Measurements from ENCODE around the gene ACSF3. TPM values are rescaled to one million over a fixed set of nuclear protein-coding genes. Genes with fewer than 3 reads are reported as not detected.
A peak's percentile ranks its signal among the peaks of the same experiment; 100 is the strongest.

ACSF3 gene
- total RNA-seq, 1 experiment from 2014 or later = 30.8 TPM

GRCh38 chr16:89094880-89095258 is 1.2 kb downstream of the ACSF3 start:
- Histone ChIP-seq H3K27me3 (ENCODE audit: control insufficient read depth, insufficient read depth, low read length) (no peaks in the 10 kb centered on the region), H3K4me1 (ENCODE audit: control insufficient read depth, insufficient read depth, low read length) (peaks cover 10% of the 10 kb centered on the region), H3K4me3 (ENCODE audit: low read depth in 2 of 2, low read length in 2 of 2) (peak overlapping the region; percentile 71 to 73), H3K27ac (ENCODE audit: low read length) (no peak overlapping the region; the same call in 1 of the 2 replicates), H3K36me3 (ENCODE audit: control insufficient read depth, insufficient read depth, low read length) (peaks cover 5% of the 10 kb centered on the region; the same call in 1 of the 2 replicates), H3K9me3 (ENCODE audit: control insufficient read depth, insufficient read depth, low read depth, low read length) (no peaks in the 10 kb centered on the region)
- TSS peak; percentile 72 for BruUV-seq (replicated peaks)
- no peak for TF ChIP-seq POLR2AphosphoS5 (IDR thresholded peaks at IDR 0.05; ENCODE audit: low read depth, low read length)
- no peak for TF ChIP-seq REST (IDR thresholded peaks at IDR 0.05; ENCODE audit: insufficient read depth in 1 of 2, low read depth in 2 of 2, low read length in 1 of 2)
- no peak for TF ChIP-seq SIN3A (IDR thresholded peaks at IDR 0.05; ENCODE audit: borderline replicate concordance, insufficient read depth, low read depth, low read length)
- no peak for TF ChIP-seq CTCF (IDR thresholded peaks at IDR 0.05)
- no peak for TF ChIP-seq TCF7L2 (IDR thresholded peaks at IDR 0.05; ENCODE audit: low read depth, low read length)
- DNase-seq (ENCODE audit: low read depth, low spot score) (no peak), ATAC-seq (no peak)
- POLR2A ChIA-PET = no interaction called here
- in situ Hi-C loops (cut with HindIII; ENCODE audit: low pct_unique_long_range_greater_than_20kb, low sequenced_read_pairs) (no loop called here), intact Hi-C loops (cut with micrococcal nuclease; ENCODE audit: unreplicated experiment) (no loop called here)
- CTCF ChIA-PET = no interaction called here

GRCh38 chr16:89095491-89095951 is 1.9 kb downstream of the ACSF3 start:
- no peaks in the 10 kb centered on the region for H3K27me3 ChIP-seq (ENCODE audit: control insufficient read depth, insufficient read depth, low read length)
- peaks cover 10% of the 10 kb centered on the region for H3K4me1 ChIP-seq (ENCODE audit: control insufficient read depth, insufficient read depth, low read length)
- POLR2A ChIA-PET = no interaction called here
- CTCF ChIA-PET = no interaction called here
- H3K36me3 ChIP-seq (ENCODE audit: control insufficient read depth, insufficient read depth, low read length) = peaks cover 5% of the 10 kb centered on the region; the same call in 1 of the 2 replicates
- in situ Hi-C loops (cut with HindIII; ENCODE audit: low pct_unique_long_range_greater_than_20kb, low sequenced_read_pairs) (no loop called here), intact Hi-C loops (cut with micrococcal nuclease; ENCODE audit: unreplicated experiment) (no loop called here)
- no peaks in the 10 kb centered on the region for H3K9me3 ChIP-seq (ENCODE audit: control insufficient read depth, insufficient read depth, low read depth, low read length)
- ATAC-seq (no peak), DNase-seq (ENCODE audit: low read depth, low spot score) (no peak)
- H3K4me3 ChIP-seq (ENCODE audit: low read depth in 2 of 2, low read length in 2 of 2) = no peak overlapping the region
- no TSS peak for BruUV-seq (replicated peaks)
- H3K27ac ChIP-seq (ENCODE audit: low read length) = no peak overlapping the region
- no peak for TF ChIP-seq SIN3A (IDR thresholded peaks at IDR 0.05; ENCODE audit: borderline replicate concordance, insufficient read depth, low read depth, low read length)

GRCh38 chr16:89096042-89096717 is 2.5 kb downstream of the ACSF3 start:
- ChIA-PET POLR2A (no interaction called here), CTCF (no interaction called here)
- TF ChIP-seq REST (IDR thresholded peaks at IDR 0.05; ENCODE audit: insufficient read depth in 1 of 2, low read depth in 2 of 2, low read length in 1 of 2) (no peak), POLR2AphosphoS5 (IDR thresholded peaks at IDR 0.05; ENCODE audit: low read depth, low read length) (no peak), TCF7L2 (IDR thresholded peaks at IDR 0.05; ENCODE audit: low read depth, low read length) (no peak), CTCF (IDR thresholded peaks at IDR 0.05) (no peak), SIN3A (IDR thresholded peaks at IDR 0.05; ENCODE audit: borderline replicate concordance, insufficient read depth, low read depth, low read length) (no peak)
- Histone ChIP-seq H3K9me3 (ENCODE audit: control insufficient read depth, insufficient read depth, low read depth, low read length) (no peaks in the 10 kb centered on the region), H3K27ac (ENCODE audit: low read length) (no peak overlapping the region), H3K36me3 (ENCODE audit: control insufficient read depth, insufficient read depth, low read length) (peaks cover 5% of the 10 kb centered on the region; the same call in 1 of the 2 replicates), H3K4me1 (ENCODE audit: control insufficient read depth, insufficient read depth, low read length) (peaks cover 10% of the 10 kb centered on the region), H3K4me3 (ENCODE audit: low read depth in 2 of 2, low read length in 2 of 2) (no peak overlapping the region), H3K27me3 (ENCODE audit: control insufficient read depth, insufficient read depth, low read length) (no peaks in the 10 kb centered on the region)
- intact Hi-C loops (cut with micrococcal nuclease; ENCODE audit: unreplicated experiment) = no loop called here
- DNase-seq (ENCODE audit: low read depth, low spot score) (no peak), ATAC-seq (no peak)
- BruUV-seq (replicated peaks) = no TSS peak
- in situ Hi-C loops (cut with HindIII; ENCODE audit: low pct_unique_long_range_greater_than_20kb, low sequenced_read_pairs) = no loop called here

All from Panc1 (cell line).